GM23338 (cell line): ENCODE results near the gene PKNOX2. TPM values are rescaled to one million over a fixed set of nuclear protein-coding genes. Genes with fewer than 3 reads are reported as not detected.

Experiments
- ATAC-seq: fragments of 200-7000 bp; cut with Tn5 transposase; 3 replicates; pipeline ENCODE4 v1.9.1; 2020
- DNase-seq: peaks from one replicate; pipeline ENCODE4 v3.0.0-alpha.2; 2015; ENCODE audit warnings: low spot score
- H2AFZ ChIP-seq: fragments of 200-600 bp; sonication (generic); 2 replicates; pipeline ENCODE4 v1.8.0; 2016; ENCODE audit warnings: antibody characterized with exemption, mild to moderate bottlenecking, moderate library complexity
- H3F3A ChIP-seq: fragments of 200-600 bp; sonication (generic); replicated peaks from 2 replicates; pipeline ENCODE4 v1.8.0; 2017; ENCODE audit warnings: antibody characterized with exemption, mixed run types, low read depth
- H3K27ac ChIP-seq: fragments of 200-600 bp; sonication (generic); 2 replicates; pipeline ENCODE4 v1.6.1; 2016; ENCODE audit warnings: low read depth
- H3K27me3 ChIP-seq: fragments of 200-600 bp; sonication (generic); 2 replicates; pipeline ENCODE4 v1.8.0; 2016; ENCODE audit warnings: mild to moderate bottlenecking, mixed run types, moderate library complexity; ENCODE audit not compliant: insufficient read depth
- H3K36me3 ChIP-seq: fragments of 200-600 bp; sonication (generic); 2 replicates; pipeline ENCODE4 v1.8.0; 2016; ENCODE audit warnings: mild to moderate bottlenecking; ENCODE audit not compliant: insufficient read depth
- H3K4me1 ChIP-seq: fragments of 200-600 bp; sonication (generic); 2 replicates; pipeline ENCODE4 v1.8.0; 2016; ENCODE audit warnings: mild to moderate bottlenecking, moderate library complexity; ENCODE audit not compliant: insufficient read depth
- H3K4me2 ChIP-seq: fragments of 200-600 bp; sonication (generic); 2 replicates; pipeline ENCODE4 v1.7.1; 2017; ENCODE audit warnings: mixed run types
- H3K4me3 ChIP-seq: fragments of 200-600 bp; sonication (generic); 2 replicates; pipeline ENCODE4 v1.6.1; 2016; ENCODE audit warnings: mixed run types
- H3K79me2 ChIP-seq: fragments of 200-600 bp; sonication (generic); replicated peaks from 2 replicates; pipeline ENCODE4 v1.8.0; 2017; ENCODE audit warnings: mild to moderate bottlenecking; ENCODE audit not compliant: insufficient read depth
- H3K9me2 ChIP-seq: fragments of 200-600 bp; sonication (generic); 2 replicates; pipeline ENCODE4 v1.8.0; 2017; ENCODE audit not compliant: insufficient read depth
- H4K20me1 ChIP-seq: fragments of 200-600 bp; sonication (generic); replicated peaks from 2 replicates; pipeline ENCODE4 v1.8.0; 2017; ENCODE audit warnings: mild to moderate bottlenecking; ENCODE audit not compliant: insufficient read depth
- H3K27ac Mint-ChIP-seq: 2 replicates; pipeline ENCODE4 v1.8.0; 2020; ENCODE audit warnings: inconsistent platforms, mild to moderate bottlenecking, moderate library complexity, mixed read lengths
- H3K27me3 Mint-ChIP-seq: 3 replicates; pipeline ENCODE4 v1.8.0; 2022; ENCODE audit warnings: low read depth, mild to moderate bottlenecking, moderate library complexity, mixed read lengths, inconsistent platforms; ENCODE audit not compliant: insufficient read depth, poor library complexity
- H3K36me3 Mint-ChIP-seq: 3 replicates; pipeline ENCODE4 v1.8.0; 2021; ENCODE audit warnings: low read depth, mild to moderate bottlenecking, inconsistent platforms, moderate library complexity, mixed read lengths
- H3K4me1 Mint-ChIP-seq: 3 replicates; pipeline ENCODE4 v1.8.0; 2020; ENCODE audit warnings: mild to moderate bottlenecking, inconsistent platforms, mixed read lengths
- H3K4me3 Mint-ChIP-seq: 3 replicates; pipeline ENCODE4 v1.8.0; 2021; ENCODE audit warnings: moderate library complexity, mild to moderate bottlenecking, inconsistent platforms, mixed read lengths
- H3K9me3 Mint-ChIP-seq: 3 replicates; pipeline ENCODE4 v1.8.0; 2020; ENCODE audit warnings: moderate library complexity, mild to moderate bottlenecking, inconsistent platforms, mixed read lengths
- EZH2 ChIP-seq: fragments of 200-600 bp; sonication (generic); IDR thresholded peaks from one replicate; pipeline ENCODE4 v1.8.0; 2017; ENCODE audit warnings: antibody characterized with exemption, mild to moderate bottlenecking, low read depth; ENCODE audit not compliant: unreplicated experiment
- EZH2phosphoT487 ChIP-seq: fragments of 200-600 bp; sonication (generic); IDR thresholded peaks from one replicate; pipeline ENCODE4 v1.8.1; 2018; ENCODE audit warnings: antibody characterized with exemption; ENCODE audit not compliant: unreplicated experiment
- JUNB ChIP-seq: IDR thresholded peaks from one replicate; pipeline ENCODE4 v1.6.1; 2016; ENCODE audit warnings: antibody characterized with exemption; ENCODE audit not compliant: unreplicated experiment
- NANOG ChIP-seq: IDR thresholded peaks from 2 replicates; pipeline ENCODE4 v1.6.1; 2016; ENCODE audit warnings: antibody characterized with exemption, borderline replicate concordance
- STAT1 ChIP-seq: IDR thresholded peaks from one replicate; pipeline ENCODE4 v1.6.1; 2016; ENCODE audit warnings: antibody characterized with exemption; ENCODE audit not compliant: unreplicated experiment
- polyA plus RNA-seq: library from polyadenylated mRNA; unstranded; fragments of >200 nt; fragmentation: Nextera tagmentation; extraction: Ambion mirVana; gene quantifications from 2 replicates; pipeline ENCODE4 v1.2.1, GENCODE V29; 2016
- total RNA-seq: library from RNA; depleted of rRNA; stranded (reverse); fragments of >200 nt; shearing (Covaris generic); gene quantifications from 2 replicates; pipeline ENCODE4 v1.2.3, GENCODE V29; 2014
- TF ChIP-seq, protein P1 (sequence below), 2 experiments: fragments of 200-600 bp in 1 of 2; sonication (generic) in 1 of 2; conservative IDR thresholded peaks; 2 replicates each; pipeline versions ENCODE4 v1.5.1 to v1.6.1; 2016 to 2017; ENCODE audit warnings: antibody characterized with exemption in 2 of 2, low read depth in 2 of 2, mild to moderate bottlenecking in 2 of 2, moderate library complexity in 1 of 2
- TF ChIP-seq, protein P2 (sequence below): fragments of 250-450 bp; sonication (Bioruptor Pico); IDR thresholded peaks from 2 replicates; pipeline ENCODE4 v1.5.0; 2020; ENCODE audit warnings: mild to moderate bottlenecking, moderate library complexity
- TF ChIP-seq, protein P3 (sequence below): IDR thresholded peaks from 2 replicates; pipeline ENCODE4 v1.6.1; 2016; ENCODE audit warnings: antibody characterized with exemption

PKNOX2 gene
- total and polyA plus RNA-seq, 2 experiments from 2014 or later = 0.42 to 0.83 TPM

DNA sequence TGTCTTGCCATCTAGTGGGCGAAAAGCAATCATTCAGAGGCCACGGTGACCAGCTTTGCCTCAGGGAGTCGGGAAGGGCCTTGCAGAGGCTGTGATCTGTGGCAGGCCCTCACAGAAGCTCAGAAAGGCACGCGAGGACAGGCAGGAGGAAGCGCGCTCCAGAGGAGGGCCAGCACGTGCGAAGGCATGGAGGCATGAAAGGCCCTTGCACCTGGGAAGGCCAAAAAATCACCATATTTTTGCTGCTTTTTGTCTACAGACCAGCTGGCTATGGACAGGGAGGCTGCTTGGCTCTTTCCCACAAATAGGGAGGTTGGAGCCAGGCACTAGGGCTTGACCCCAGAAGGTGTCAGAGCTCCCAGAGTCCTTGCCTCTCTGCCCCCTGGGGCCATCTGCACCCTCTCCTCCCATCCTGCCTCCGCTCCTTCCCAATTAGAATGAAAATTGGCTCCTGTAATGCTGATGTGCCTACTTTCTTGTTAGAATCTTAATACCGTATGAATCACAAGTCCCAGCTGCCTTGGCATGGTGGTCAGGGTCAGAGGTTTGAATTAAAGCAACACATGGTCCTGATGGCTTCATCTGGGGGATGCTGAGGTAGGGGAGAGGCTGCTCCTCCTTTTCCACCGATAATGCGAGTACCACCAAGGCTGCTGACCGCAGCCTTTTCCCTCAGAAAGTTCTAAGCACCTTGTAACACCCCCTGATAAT is 262.4 kb downstream of the PKNOX2 start:
- H2AFZ ChIP-seq = peak overlapping the region; percentile 28; the same call in 1 of the 2 replicates
- H3K4me3 ChIP-seq = no peak overlapping the region
- Mint-ChIP-seq H3K4me1 (peaks cover 18% of the 10 kb centered on the region), H3K36me3 (no peaks in the 10 kb centered on the region), H3K4me3 (no peak overlapping the region), H3K9me3 (no peaks in the 10 kb centered on the region), H3K27me3 (peaks cover 11% of the 10 kb centered on the region), H3K27ac (no peak overlapping the region; the same call in 1 of the 2 replicates)
- no peaks in the 10 kb centered on the region for H4K20me1 ChIP-seq
- H3K9me2 ChIP-seq = no peaks in the 10 kb centered on the region
- H3K4me1 ChIP-seq = peaks cover 11% of the 10 kb centered on the region
- no peaks in the 10 kb centered on the region for H3K27me3 ChIP-seq
- no peak overlapping the region for H3K4me2 ChIP-seq
- no peaks in the 10 kb centered on the region for H3K79me2 ChIP-seq
- no peak for TF ChIP-seq EZH2
- TF ChIP-seq, protein P1, sequence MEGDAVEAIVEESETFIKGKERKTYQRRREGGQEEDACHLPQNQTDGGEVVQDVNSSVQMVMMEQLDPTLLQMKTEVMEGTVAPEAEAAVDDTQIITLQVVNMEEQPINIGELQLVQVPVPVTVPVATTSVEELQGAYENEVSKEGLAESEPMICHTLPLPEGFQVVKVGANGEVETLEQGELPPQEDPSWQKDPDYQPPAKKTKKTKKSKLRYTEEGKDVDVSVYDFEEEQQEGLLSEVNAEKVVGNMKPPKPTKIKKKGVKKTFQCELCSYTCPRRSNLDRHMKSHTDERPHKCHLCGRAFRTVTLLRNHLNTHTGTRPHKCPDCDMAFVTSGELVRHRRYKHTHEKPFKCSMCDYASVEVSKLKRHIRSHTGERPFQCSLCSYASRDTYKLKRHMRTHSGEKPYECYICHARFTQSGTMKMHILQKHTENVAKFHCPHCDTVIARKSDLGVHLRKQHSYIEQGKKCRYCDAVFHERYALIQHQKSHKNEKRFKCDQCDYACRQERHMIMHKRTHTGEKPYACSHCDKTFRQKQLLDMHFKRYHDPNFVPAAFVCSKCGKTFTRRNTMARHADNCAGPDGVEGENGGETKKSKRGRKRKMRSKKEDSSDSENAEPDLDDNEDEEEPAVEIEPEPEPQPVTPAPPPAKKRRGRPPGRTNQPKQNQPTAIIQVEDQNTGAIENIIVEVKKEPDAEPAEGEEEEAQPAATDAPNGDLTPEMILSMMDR (conservative IDR thresholded peaks at IDR 0.05; ENCODE audit: low read depth in 2 of 2) = peak in 1 of 2 experiments; percentile 17; a peak in 1 of 4 replicates
- no peaks in the 10 kb centered on the region for H3F3A ChIP-seq
- no peaks in the 10 kb centered on the region for H3K36me3 ChIP-seq
- DNase-seq (no peak), ATAC-seq (peak; percentile 7; the same call in 2 of the 3 replicates)
- no peak overlapping the region for H3K27ac ChIP-seq

DNA sequence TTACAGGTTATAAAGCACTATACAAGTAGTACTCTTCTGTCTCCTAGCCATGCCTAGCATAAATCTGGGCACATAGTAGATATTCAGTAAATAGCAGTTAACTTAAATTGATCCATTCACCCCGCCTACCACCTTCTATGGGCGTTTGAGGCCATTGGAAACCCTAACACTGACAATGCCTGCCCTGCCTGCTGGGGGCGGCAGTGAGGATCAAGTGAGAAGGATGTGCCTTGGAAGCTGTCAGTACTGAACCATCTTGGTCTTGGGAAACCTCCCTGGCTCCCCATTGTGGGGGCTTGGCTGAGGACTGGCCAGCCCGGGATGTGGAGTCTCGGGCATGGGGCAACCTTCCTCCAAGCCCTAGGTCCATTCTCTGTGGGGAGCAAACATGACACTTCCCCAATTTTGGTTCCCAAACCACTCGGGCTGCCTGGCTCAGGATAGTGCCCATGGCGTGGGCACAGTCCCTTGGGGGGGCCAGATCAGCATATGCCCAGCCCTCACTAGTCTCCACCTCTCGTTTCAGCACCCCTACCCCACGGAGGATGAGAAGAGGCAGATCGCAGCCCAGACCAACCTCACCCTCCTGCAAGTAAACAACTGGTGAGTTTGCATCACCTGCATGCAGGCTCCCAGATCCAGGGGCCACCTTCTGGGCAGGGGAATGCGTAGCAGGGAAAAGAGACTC is 264.1 kb downstream of the PKNOX2 start:
- no peaks in the 10 kb centered on the region for H3K36me3 ChIP-seq
- peaks cover 16% of the 10 kb centered on the region for H3K4me1 ChIP-seq
- no peaks in the 10 kb centered on the region for H3K9me2 ChIP-seq
- H3K27ac ChIP-seq = no peak overlapping the region
- no peaks in the 10 kb centered on the region for H3K36me3 Mint-ChIP-seq
- H3K79me2 ChIP-seq = no peaks in the 10 kb centered on the region
- no peaks in the 10 kb centered on the region for H3K27me3 ChIP-seq
- no peaks in the 10 kb centered on the region for H3F3A ChIP-seq
- no peak overlapping the region for H3K4me3 ChIP-seq
- ATAC-seq (peak; percentile 16), DNase-seq (peak; percentile 50)
- H3K4me1 Mint-ChIP-seq = peaks cover 26% of the 10 kb centered on the region
- H3K27ac Mint-ChIP-seq = no peak overlapping the region
- H3K4me3 Mint-ChIP-seq = no peak overlapping the region
- no peak overlapping the region for H2AFZ ChIP-seq
- H3K9me3 Mint-ChIP-seq = no peaks in the 10 kb centered on the region
- H3K27me3 Mint-ChIP-seq = peaks cover 11% of the 10 kb centered on the region
- H4K20me1 ChIP-seq = no peaks in the 10 kb centered on the region
- no peak overlapping the region for H3K4me2 ChIP-seq
- TF ChIP-seq JUNB (no peak), EZH2phosphoT487 (no peak), NANOG (no peak), STAT1 (no peak)
- TF ChIP-seq, protein P1 (conservative IDR thresholded peaks at IDR 0.05; ENCODE audit: low read depth in 2 of 2) = peak; percentile 56 to 60
- TF ChIP-seq, protein P2, sequence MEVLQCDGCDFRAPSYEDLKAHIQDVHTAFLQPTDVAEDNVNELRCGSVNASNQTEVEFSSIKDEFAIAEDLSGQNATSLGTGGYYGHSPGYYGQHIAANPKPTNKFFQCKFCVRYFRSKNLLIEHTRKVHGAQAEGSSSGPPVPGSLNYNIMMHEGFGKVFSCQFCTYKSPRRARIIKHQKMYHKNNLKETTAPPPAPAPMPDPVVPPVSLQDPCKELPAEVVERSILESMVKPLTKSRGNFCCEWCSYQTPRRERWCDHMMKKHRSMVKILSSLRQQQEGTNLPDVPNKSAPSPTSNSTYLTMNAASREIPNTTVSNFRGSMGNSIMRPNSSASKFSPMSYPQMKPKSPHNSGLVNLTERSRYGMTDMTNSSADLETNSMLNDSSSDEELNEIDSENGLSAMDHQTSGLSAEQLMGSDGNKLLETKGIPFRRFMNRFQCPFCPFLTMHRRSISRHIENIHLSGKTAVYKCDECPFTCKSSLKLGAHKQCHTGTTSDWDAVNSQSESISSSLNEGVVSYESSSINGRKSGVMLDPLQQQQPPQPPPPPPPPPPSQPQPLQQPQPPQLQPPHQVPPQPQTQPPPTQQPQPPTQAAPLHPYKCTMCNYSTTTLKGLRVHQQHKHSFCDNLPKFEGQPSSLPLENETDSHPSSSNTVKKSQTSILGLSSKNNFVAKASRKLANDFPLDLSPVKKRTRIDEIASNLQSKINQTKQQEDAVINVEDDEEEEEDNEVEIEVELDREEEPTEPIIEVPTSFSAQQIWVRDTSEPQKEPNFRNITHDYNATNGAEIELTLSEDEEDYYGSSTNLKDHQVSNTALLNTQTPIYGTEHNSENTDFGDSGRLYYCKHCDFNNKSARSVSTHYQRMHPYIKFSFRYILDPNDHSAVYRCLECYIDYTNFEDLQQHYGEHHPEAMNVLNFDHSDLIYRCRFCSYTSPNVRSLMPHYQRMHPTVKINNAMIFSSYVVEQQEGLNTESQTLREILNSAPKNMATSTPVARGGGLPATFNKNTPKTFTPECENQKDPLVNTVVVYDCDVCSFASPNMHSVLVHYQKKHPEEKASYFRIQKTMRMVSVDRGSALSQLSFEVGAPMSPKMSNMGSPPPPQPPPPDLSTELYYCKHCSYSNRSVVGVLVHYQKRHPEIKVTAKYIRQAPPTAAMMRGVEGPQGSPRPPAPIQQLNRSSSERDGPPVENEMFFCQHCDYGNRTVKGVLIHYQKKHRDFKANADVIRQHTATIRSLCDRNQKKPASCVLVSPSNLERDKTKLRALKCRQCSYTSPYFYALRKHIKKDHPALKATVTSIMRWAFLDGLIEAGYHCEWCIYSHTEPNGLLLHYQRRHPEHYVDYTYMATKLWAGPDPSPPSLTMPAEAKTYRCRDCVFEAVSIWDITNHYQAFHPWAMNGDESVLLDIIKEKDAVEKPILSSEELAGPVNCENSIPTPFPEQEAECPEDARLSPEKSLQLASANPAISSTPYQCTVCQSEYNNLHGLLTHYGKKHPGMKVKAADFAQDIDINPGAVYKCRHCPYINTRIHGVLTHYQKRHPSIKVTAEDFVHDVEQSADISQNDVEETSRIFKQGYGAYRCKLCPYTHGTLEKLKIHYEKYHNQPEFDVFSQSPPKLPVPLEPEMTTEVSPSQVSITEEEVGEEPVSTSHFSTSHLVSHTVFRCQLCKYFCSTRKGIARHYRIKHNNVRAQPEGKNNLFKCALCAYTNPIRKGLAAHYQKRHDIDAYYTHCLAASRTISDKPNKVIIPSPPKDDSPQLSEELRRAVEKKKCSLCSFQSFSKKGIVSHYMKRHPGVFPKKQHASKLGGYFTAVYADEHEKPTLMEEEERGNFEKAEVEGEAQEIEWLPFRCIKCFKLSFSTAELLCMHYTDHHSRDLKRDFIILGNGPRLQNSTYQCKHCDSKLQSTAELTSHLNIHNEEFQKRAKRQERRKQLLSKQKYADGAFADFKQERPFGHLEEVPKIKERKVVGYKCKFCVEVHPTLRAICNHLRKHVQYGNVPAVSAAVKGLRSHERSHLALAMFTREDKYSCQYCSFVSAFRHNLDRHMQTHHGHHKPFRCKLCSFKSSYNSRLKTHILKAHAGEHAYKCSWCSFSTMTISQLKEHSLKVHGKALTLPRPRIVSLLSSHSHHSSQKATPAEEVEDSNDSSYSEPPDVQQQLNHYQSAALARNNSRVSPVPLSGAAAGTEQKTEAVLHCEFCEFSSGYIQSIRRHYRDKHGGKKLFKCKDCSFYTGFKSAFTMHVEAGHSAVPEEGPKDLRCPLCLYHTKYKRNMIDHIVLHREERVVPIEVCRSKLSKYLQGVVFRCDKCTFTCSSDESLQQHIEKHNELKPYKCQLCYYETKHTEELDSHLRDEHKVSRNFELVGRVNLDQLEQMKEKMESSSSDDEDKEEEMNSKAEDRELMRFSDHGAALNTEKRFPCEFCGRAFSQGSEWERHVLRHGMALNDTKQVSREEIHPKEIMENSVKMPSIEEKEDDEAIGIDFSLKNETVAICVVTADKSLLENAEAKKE (CRISPR knock-in tag) = no peak
- TF ChIP-seq, protein P3, sequence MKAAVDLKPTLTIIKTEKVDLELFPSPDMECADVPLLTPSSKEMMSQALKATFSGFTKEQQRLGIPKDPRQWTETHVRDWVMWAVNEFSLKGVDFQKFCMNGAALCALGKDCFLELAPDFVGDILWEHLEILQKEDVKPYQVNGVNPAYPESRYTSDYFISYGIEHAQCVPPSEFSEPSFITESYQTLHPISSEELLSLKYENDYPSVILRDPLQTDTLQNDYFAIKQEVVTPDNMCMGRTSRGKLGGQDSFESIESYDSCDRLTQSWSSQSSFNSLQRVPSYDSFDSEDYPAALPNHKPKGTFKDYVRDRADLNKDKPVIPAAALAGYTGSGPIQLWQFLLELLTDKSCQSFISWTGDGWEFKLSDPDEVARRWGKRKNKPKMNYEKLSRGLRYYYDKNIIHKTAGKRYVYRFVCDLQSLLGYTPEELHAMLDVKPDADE = no peak
